MM.1S (cell line): ENCODE measurements around the gene SHC2.
"Not testable (repeated sequence)": the region's sequence is repeated elsewhere in the genome, so short reads cannot be mapped to it uniquely, and the experiment has no call there.

Source experiments
- DNase-seq: peaks from one replicate; pipeline ENCODE4 v3.0.0-alpha.2; 2015
- H2AFZ ChIP-seq: fragments of 300-600 bp; sonication (generic); 2 replicates; pipeline ENCODE4 v1.6.0; 2016; ENCODE audit warnings: antibody characterized with exemption, low read length
- H3F3A ChIP-seq: fragments of 300-600 bp; sonication (generic); 2 replicates; pipeline ENCODE4 v1.6.1; 2016; ENCODE audit warnings: mild to moderate bottlenecking, antibody characterized with exemption, low read length, moderate library complexity, mixed read lengths; ENCODE audit not compliant: insufficient read depth
- H3K27ac ChIP-seq: fragments of 300-600 bp; sonication (generic); 2 replicates; pipeline ENCODE4 v1.5.1; 2016; ENCODE audit warnings: mild to moderate bottlenecking, low read length
- H3K27me3 ChIP-seq: fragments of 300-600 bp; sonication (generic); replicated peaks from 2 replicates; pipeline ENCODE4 v1.6.0; 2016; ENCODE audit warnings: low read length; ENCODE audit not compliant: insufficient read depth
- H3K36me3 ChIP-seq: fragments of 300-600 bp; sonication (generic); replicated peaks from 2 replicates; pipeline ENCODE4 v1.6.1; 2016; ENCODE audit warnings: mild to moderate bottlenecking, low read length, mixed read lengths; ENCODE audit not compliant: insufficient read depth
- H3K4me1 ChIP-seq: fragments of 300-600 bp; sonication (generic); 2 replicates; pipeline ENCODE4 v1.6.1; 2016; ENCODE audit warnings: low read length, mixed read lengths
- H3K4me2 ChIP-seq: fragments of 300-600 bp; sonication (generic); 2 replicates; pipeline ENCODE4 v1.6.0; 2016; ENCODE audit warnings: low read depth, low read length
- H3K4me3 ChIP-seq: fragments of 300-600 bp; sonication (generic); 2 replicates; pipeline ENCODE4 v1.5.1; 2016; ENCODE audit warnings: low read length, mixed read lengths
- H3K79me2 ChIP-seq: fragments of 300-600 bp; sonication (generic); 2 replicates; pipeline ENCODE4 v1.6.1; 2016; ENCODE audit warnings: mixed run types, low read length, mixed read lengths
- H3K9ac ChIP-seq: fragments of 300-600 bp; sonication (generic); 2 replicates; pipeline ENCODE4 v1.6.1; 2016; ENCODE audit warnings: low read length, mixed read lengths
- H3K9me2 ChIP-seq: fragments of 300-600 bp; sonication (generic); replicated peaks from 2 replicates; pipeline ENCODE4 v1.6.1; 2016; ENCODE audit warnings: mild to moderate bottlenecking, low read length, mixed read lengths; ENCODE audit not compliant: insufficient read depth
- H3K9me3 ChIP-seq: fragments of 300-600 bp; sonication (generic); replicated peaks from 2 replicates; pipeline ENCODE4 v1.6.1; 2016; ENCODE audit warnings: mild to moderate bottlenecking, low read length, mixed read lengths; ENCODE audit not compliant: insufficient read depth
- H4K20me1 ChIP-seq: fragments of 300-600 bp; sonication (generic); 2 replicates; pipeline ENCODE4 v1.6.1; 2016; ENCODE audit warnings: mild to moderate bottlenecking, low read length, moderate library complexity, mixed read lengths; ENCODE audit not compliant: insufficient read depth
- EZH2 ChIP-seq: fragments of 300-600 bp; sonication (generic); optimal IDR thresholded peaks from 2 replicates; pipeline ENCODE3; 2017; ENCODE audit warnings: low read depth, mild to moderate bottlenecking, antibody characterized with exemption, low read length, mixed read lengths
- EZH2phosphoT487 ChIP-seq: fragments of 300-600 bp; sonication (generic); IDR thresholded peaks from 2 replicates; pipeline ENCODE4 v1.6.1; 2018; ENCODE audit warnings: antibody characterized with exemption, low read length
- TF ChIP-seq, protein P1 (sequence below): fragments of 300-600 bp; sonication (generic); IDR thresholded peaks from 2 replicates; pipeline ENCODE4 v1.5.1; 2016; ENCODE audit warnings: antibody characterized with exemption, low read length, mixed read lengths

Gene SHC2

DNA sequence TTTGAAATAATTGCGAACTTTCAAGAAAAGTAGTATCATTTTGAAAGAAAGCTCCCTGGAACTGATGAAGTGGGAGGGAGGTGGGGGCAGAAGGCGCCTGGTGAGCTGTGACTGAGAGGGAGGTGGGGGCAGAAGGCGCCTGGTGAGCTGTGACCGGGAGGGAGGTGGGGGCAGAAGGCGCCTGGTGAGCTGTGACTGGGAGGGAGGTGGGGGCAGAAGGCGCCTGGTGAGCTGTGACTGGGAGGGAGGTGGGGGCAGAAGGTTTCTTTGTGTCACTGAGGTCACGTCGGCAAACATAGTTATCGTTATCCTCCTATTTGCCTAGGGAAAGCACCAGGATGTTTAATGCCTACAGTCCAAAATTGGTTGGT, 76.0 kb downstream of the SHC2 start:
- peaks cover 75% of the 10 kb centered on the region for H3K27me3 ChIP-seq

DNA sequence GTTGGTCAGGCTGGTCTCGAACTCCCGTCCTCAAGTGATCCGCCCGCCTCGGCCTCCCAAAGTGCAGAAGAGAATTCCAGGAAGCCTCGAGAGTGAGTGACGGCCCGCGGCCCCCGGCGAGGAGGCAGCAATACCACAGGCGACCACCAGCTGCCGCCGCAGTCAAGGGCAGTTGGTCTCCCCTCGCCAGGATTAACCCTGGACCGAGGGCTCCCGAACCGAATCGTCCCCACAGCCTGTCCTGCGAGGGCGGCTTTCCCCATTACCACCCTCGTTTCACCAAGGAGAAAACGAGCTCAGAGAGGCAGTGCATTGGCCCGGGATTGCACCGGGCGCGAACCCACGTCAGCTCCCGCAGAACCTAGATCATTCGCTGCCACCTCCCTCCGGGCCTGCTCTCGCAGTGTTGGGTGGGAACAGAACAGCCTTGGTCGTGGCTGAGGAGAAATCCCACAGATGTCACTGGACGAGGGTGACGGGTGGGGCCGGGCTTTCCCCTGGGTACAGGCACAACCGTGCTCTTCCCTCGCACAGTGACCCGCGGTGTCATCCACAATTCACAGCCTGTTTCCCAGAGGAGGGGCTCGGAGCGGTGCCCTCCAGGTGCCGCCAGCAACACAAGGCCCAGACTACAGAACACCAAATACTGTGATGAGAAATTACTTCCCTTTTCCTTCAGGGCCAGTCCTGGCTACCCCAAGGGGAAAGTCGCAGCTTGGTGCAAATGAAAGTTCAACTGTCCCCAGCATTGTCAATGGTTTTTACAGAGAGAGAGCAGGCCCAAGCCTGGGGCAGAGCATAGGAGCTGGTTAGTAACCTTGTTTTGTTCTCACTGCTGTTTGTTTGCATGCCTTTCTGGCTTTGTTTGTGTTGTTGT, 76.7 kb downstream of the SHC2 start:
- Histone ChIP-seq H3K4me3 (no peak overlapping the region), H3K9me2 (no peaks in the 10 kb centered on the region), H3K4me2 (no peak overlapping the region), H3K9ac (no peak overlapping the region), H3K4me1 (no peaks in the 10 kb centered on the region), H2AFZ (no peak overlapping the region), H3K79me2 (no peaks in the 10 kb centered on the region), H3K27ac (no peak overlapping the region), H4K20me1 (no peaks in the 10 kb centered on the region), H3F3A (no peaks in the 10 kb centered on the region), H3K36me3 (no peaks in the 10 kb centered on the region), H3K27me3 (peaks cover 74% of the 10 kb centered on the region), H3K9me3 (no peaks in the 10 kb centered on the region)
- no peak for DNase-seq
- TF ChIP-seq EZH2phosphoT487 (no peak), EZH2 (peak; percentile 89)
- TF ChIP-seq, protein P1, sequence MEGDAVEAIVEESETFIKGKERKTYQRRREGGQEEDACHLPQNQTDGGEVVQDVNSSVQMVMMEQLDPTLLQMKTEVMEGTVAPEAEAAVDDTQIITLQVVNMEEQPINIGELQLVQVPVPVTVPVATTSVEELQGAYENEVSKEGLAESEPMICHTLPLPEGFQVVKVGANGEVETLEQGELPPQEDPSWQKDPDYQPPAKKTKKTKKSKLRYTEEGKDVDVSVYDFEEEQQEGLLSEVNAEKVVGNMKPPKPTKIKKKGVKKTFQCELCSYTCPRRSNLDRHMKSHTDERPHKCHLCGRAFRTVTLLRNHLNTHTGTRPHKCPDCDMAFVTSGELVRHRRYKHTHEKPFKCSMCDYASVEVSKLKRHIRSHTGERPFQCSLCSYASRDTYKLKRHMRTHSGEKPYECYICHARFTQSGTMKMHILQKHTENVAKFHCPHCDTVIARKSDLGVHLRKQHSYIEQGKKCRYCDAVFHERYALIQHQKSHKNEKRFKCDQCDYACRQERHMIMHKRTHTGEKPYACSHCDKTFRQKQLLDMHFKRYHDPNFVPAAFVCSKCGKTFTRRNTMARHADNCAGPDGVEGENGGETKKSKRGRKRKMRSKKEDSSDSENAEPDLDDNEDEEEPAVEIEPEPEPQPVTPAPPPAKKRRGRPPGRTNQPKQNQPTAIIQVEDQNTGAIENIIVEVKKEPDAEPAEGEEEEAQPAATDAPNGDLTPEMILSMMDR: peak; percentile 31; the same call in 1 of the 2 replicates

More for the DNA sequence above, 76.0 kb downstream of the SHC2 start:
- Histone ChIP-seq H3K27ac (no peak overlapping the region), H3K9ac (no peak overlapping the region), H2AFZ (no peak overlapping the region), H3K4me2 (no peak overlapping the region), H3K4me1 (no peaks in the 10 kb centered on the region), H3K4me3 (no peak overlapping the region), H3K9me2 (no peaks in the 10 kb centered on the region), H4K20me1 (no peaks in the 10 kb centered on the region), H3K79me2 (no peaks in the 10 kb centered on the region), H3K9me3 (no peaks in the 10 kb centered on the region), H3K36me3 (no peaks in the 10 kb centered on the region), H3F3A (no peaks in the 10 kb centered on the region)
- DNase-seq: no peak
- TF ChIP-seq EZH2 (no peak), EZH2phosphoT487 (no peak)
- TF ChIP-seq, protein P1: no peak

DNA sequence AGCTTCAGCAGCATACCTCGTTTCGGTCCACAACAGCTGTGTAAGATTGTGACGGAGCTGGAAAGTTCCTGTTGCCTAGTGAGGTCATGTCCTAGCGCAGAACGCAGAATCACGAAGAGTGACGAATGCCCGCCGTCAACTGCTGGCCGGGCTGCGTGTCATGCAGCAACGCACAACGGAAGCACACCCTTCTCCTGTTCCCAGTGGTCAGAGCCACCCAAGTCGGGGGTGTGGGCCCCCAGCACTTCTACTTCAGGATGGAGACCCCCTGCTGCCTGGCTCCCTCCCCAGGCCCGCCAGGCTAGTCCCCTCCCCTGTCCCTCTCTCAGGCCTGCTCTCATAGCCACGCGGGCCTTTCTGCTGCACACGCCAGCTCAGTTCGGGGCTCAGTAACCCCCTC, 77.8 kb downstream of the SHC2 start:
- Histone ChIP-seq H3K27me3 (peaks cover 74% of the 10 kb centered on the region), H3K36me3 (no peaks in the 10 kb centered on the region), H3K4me1 (no peaks in the 10 kb centered on the region), H3K4me2 (no peak overlapping the region), H3K9me2 (no peaks in the 10 kb centered on the region), H3K9ac (no peak overlapping the region), H3K79me2 (no peaks in the 10 kb centered on the region), H3F3A (no peaks in the 10 kb centered on the region), H3K9me3 (no peaks in the 10 kb centered on the region), H3K27ac (no peak overlapping the region), H2AFZ (no peak overlapping the region), H4K20me1 (no peaks in the 10 kb centered on the region), H3K4me3 (no peak overlapping the region)
- TF ChIP-seq EZH2 (no peak), EZH2phosphoT487 (no peak)
- no peak for DNase-seq

DNA sequence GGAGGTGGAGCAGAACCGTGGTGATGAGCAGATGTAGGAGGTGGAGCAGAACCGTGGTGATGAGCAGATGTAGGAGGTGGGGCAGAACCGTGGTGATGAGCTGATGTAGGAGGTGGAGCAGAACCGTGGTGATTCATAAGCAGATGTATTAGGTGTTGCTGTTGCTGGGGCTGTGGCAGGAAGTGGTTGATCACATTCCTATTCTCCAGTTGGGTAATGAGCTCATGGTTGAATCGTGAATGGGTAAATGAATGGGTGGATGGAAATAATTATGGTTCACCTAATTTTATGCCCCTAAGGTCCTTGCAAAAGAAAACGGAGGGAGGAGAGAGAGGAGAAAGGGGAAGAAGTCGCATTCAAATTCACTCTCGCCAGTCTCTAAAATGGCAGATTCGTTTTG, 78.3 kb downstream of the SHC2 start:
- not testable (repeated sequence) for H3K9me2 ChIP-seq, H2AFZ ChIP-seq, H3K9me3 ChIP-seq, H3K4me2 ChIP-seq, H3K4me3 ChIP-seq, H3F3A ChIP-seq, H3K4me1 ChIP-seq, H3K9ac ChIP-seq, H3K27ac ChIP-seq, H3K36me3 ChIP-seq, H4K20me1 ChIP-seq, DNase-seq, H3K79me2 ChIP-seq
- H3K27me3 ChIP-seq: peaks cover 74% of the 10 kb centered on the region

DNA sequence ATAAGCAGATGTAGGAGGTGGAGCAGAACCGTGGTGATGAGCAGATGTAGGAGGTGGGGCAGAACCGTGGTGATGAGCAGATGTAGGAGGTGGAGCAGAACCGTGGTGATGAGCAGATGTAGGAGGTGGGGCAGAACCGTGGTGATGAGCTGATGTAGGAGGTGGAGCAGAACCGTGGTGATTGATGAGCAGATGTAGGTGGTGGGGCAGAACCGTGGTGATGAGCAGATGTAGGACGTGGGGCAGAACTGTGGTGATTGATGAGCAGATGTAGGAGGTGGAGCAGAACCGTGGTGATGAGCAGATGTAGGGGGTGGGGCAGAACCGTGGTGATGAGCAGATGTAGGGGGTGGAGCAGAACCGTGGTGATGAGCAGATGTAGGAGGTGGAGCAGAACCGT, 78.9 kb downstream of the SHC2 start:
- not testable (repeated sequence) for H3K4me3 ChIP-seq, H3K4me2 ChIP-seq, H3K36me3 ChIP-seq, H4K20me1 ChIP-seq, H2AFZ ChIP-seq, H3K79me2 ChIP-seq, H3K9me2 ChIP-seq, H3K9me3 ChIP-seq, H3K4me1 ChIP-seq, DNase-seq, H3K9ac ChIP-seq, H3F3A ChIP-seq, H3K27ac ChIP-seq
- H3K27me3 ChIP-seq: peaks cover 71% of the 10 kb centered on the region

DNA sequence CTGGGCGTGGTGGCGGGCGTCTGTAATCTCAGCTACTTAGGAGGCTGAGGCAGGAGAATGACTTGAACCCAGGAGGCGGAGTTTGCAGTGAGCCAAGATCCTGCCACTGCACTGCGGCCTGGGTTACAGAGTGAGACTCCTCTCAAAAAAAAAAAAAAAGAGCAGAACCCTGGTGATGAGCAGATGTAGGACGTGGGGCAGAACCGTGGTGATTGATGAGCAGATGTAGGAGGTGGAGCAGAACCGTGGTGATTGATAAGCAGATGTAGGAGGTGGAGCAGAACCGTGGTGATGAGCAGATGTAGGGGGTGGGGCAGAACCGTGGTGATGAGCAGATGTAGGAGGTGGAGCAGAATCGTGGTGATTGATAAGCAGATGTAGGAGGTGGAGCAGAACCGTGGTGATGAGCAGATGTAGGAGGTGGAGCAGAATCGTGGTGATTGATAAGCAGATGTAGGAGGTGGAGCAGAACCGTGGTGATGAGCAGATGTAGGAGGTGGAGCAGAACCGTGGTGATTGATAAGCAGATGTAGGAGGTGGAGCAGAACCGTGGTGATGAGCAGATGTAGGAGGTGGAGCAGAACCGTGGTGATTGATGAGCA, 80.1 kb downstream of the SHC2 start:
- DNase-seq, H3K9me2 ChIP-seq, H3K27ac ChIP-seq, H3K4me2 ChIP-seq, H2AFZ ChIP-seq, H3K4me1 ChIP-seq, H3F3A ChIP-seq, H3K4me3 ChIP-seq, H4K20me1 ChIP-seq, H3K36me3 ChIP-seq, H3K9ac ChIP-seq, H3K79me2 ChIP-seq, H3K9me3 ChIP-seq: not testable (repeated sequence)
- peaks cover 68% of the 10 kb centered on the region for H3K27me3 ChIP-seq
